Endometrial microvascular endothelial cells (primary cell): Measurements from ENCODE around the gene FOXP4. TPM values are rescaled to one million over a fixed set of nuclear protein-coding genes. Genes with fewer than 3 reads are reported as not detected.

ENCODE experiments used
- in situ Hi-C: cut with HindIII; loops from 2 replicates; pipeline ENCODE4 v1.10.0; 2017; ENCODE audit warnings: low sequenced_read_pairs, low pct_unique_long_range_greater_than_20kb; ENCODE audit errors: inconsistent ontology term
- total RNA-seq: library from RNA; depleted of rRNA; stranded (reverse); fragments of >200 nt; gene quantifications from one replicate; pipeline ENCODE4 v1.2.3, GENCODE V29; 2015; ENCODE audit errors: inconsistent ontology term

The FOXP4 gene
- total RNA-seq, 1 donor from 2014 or later: 6.1 TPM

- in situ Hi-C loops: no loop called here
Observed at GRCh38 chr6:41541364-41541763, 4.8 kb upstream of the FOXP4 start.

GRCh38 chr6:41543087-41543486 is 3.1 kb upstream of the FOXP4 start:
- in situ Hi-C loops: no loop called here

GRCh38 chr6:41545247-41545702 is 906 bp upstream of the FOXP4 start:
- in situ Hi-C loops: no loop called here

GRCh38 chr6:41546475-41546865 is 289 bp downstream of the FOXP4 start:
- in situ Hi-C loops: no loop called here

- in situ Hi-C loops: no loop called here
Observed at GRCh38 chr6:41546866-41547798, 951 bp downstream of the FOXP4 start.

- in situ Hi-C loops: no loop called here
Observed at GRCh38 chr6:41547799-41548097, 1.6 kb downstream of the FOXP4 start.

- in situ Hi-C loops: no loop called here
Observed at GRCh38 chr6:41548098-41548840, 2.1 kb downstream of the FOXP4 start.

GRCh38 chr6:41548841-41549642 is 2.9 kb downstream of the FOXP4 start:
- in situ Hi-C loops: no loop called here

- in situ Hi-C loops: no loop called here
Observed at GRCh38 chr6:41549673-41550072, 3.5 kb downstream of the FOXP4 start.

- in situ Hi-C loops: no loop called here
Observed at GRCh38 chr6:41551086-41551700, 5.0 kb downstream of the FOXP4 start.

GRCh38 chr6:41551857-41552256 is 5.7 kb downstream of the FOXP4 start:
- in situ Hi-C loops: no loop called here

- in situ Hi-C loops: no loop called here
Observed at GRCh38 chr6:41552723-41553122, 6.5 kb downstream of the FOXP4 start.

- in situ Hi-C loops: no loop called here
Observed at GRCh38 chr6:41553405-41553999, 7.3 kb downstream of the FOXP4 start.

- in situ Hi-C loops: no loop called here
Observed at GRCh38 chr6:41555326-41556300, 9.4 kb downstream of the FOXP4 start.

GRCh38 chr6:41557335-41557734 is 11.2 kb downstream of the FOXP4 start:
- in situ Hi-C loops: no loop called here

GRCh38 chr6:41558033-41558807 is 12.0 kb downstream of the FOXP4 start:
- in situ Hi-C loops: no loop called here
